Pons (tissue), 1 donor: ENCODE results near the gene LSP1.

Experiments used
- DNase-seq: peaks from one replicate; pipeline ENCODE4 v3.0.0-alpha.2; 2016; ENCODE audit warnings: low spot score

LSP1 gene

DNA sequence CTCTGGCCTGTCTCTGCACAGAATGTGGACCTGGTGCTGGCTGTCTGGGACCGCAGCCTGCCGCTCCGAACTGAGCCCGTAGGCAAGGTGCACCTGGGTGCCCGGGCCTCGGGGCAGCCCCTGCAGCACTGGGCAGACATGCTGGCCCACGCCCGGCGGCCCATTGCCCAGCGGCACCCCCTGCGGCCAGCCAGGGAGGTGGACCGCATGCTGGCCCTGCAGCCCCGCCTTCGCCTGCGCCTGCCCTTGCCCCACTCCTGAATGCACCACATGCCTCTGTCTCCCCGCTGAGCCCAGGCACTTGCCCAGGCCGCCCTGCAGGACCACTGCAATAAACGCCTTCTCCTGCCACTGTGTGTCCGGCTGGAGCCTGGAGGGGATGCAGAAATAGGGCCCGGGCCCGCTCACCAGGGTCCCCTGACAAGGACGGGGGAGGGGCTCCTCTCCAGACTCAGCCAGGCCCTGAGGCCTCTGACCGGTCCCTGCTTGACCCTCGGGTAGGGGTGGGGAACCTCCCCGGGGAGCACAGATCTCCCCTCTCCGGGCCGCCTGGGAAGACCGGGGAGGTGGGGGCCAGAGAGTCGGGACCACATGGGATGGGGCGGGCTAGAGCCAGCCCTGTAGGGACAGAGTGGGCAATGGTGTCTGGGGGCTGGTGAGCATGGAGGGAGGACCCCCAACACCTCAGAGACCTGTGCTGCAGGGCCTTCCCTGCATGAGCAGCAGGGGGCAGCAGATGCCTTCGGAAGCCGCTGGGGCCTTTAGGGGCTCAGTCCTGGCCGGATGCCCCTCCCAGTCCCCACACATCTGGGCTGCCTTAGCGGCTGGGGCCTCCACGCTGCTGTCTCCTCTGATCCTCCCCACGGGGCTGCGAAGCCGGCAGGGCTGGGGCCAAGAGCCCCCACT, 15.5 kb upstream of the LSP1 start:
- no peak for DNase-seq

DNA sequence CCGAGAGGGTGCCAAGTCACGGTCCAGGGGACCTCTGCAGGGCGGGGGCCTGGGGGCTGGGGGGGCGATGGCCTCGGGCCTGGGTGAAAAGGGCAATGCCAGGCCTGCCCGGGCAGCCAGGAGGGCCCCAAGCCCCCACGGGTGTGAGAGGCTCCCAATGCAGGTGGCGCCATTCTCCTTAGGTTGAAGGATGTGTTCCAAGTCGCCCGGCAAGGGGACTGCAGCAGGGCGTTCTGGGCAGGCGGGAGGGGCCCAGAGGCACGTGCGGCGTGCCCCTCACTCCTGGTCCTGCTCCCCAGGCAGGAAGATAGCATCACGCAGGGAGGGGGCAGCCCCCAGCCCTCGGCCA, 14.8 kb upstream of the LSP1 start:
- DNase-seq: no peak

DNA sequence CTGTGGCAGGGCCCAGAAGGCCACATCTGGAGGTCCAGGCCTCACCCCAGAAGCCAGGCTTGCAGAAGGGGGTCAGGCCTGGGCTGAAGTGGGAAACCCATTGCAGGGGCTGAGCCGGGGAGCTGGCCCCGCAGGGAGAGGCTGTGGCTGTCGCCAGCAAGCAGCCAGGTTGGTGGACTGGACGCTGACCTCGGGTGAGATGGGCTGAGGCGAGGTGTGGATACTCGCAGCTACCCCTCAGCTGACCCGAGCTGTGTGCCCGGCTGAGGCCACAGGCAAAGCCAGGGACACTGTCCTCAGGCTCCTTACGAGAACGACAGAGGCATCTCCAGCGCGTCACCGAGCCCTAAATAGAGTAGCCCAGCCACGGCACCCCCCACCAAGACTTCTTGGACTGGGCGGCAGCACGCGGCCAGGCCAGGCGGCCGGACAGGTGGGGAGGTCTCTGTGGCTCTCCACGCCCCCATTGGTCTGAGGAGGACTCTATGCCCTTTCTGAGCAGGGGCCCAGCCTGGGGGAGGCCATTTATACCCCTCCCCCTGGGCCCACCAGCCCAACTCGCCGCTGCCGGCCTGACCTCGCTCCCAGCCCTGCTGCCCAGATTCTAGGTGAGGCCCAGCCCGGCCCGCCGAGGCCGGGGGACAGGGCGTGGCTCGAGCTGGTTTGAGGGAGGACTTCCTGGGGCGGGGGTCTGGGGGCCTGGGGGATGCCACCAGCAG, 14.3 kb upstream of the LSP1 start, which contains the start of gene TNNI2:
TSS of gene TNNI2 (plus strand) at position 556 of the 719 bp plus-strand sequence. CDS start 716 bp downstream, outside the sequence.
- DNase-seq: no peak

DNA sequence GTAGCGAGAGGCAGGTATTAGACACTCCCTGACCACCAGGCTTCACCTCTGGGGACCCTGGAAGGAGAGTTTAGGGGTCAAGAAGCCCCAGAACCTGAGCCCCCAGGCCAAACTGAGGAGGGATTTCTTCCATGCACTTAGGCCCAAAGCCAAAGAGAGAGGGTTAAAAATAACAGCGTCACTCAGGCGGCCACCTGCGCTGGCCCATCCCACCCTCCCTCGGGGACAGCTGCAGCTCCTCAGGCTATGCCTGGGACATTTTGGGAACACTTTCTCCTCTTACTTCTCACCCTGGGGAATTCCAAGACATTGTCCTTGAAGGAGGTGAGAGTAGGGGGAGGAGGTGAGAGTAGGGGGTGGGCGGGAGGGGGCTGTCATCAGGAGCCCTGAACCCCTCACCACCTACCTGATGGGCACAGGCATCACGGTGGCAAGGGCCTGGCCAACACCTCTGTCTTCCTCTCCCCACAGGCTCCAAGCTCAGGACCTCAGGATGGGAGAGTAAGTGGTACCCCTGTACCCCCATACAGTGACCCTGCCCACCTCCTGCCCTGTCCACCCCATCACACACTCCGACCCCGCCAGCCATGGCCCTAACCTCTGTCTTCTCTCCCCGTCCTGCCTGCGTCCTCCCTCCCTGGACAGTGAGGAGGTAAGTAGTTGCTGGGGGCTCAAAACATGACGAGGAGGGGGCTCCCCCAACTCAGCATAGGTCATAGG, 13.5 kb upstream of the LSP1 start:
- DNase-seq: no peak

DNA sequence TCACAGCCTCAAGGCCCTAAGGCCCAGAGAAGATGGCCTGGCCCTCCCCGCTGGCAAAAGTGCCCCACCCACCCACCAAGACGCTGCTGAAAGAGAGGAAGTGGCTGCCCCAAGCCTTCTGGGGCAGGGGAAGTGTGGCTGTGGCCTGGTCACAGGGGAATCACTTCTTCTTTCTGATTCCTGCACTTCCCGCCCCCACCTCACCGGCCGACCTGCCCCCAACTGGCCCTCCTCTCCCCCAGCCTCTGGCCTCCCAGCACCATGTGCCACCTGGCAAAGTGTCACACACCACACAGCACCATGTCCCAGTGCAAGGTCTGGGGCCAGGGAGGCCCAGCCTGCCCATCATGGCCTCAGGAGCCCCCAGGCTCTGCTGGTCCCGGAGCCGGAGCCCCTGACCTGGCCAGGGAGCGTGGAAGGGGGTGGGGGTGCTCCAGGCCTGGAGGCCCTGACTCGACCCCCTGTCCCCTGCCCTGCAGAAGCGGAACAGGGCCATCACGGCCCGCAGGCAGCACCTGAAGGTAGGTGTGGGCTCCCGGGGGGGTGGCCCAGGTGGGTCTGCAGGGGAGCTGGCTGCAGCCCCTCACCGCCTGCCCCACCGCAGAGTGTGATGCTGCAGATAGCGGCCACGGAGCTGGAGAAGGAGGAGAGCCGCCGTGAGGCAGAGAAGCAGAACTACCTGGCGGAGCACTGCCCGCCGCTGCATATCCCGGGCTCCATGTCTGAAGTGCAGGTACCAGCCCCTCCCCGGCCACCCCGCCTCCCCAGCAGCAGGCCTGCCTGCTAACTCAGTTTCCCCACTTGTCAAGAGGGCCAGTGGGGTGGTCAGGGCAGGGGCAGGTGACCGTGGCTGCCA, 12.7 kb upstream of the LSP1 start:
- peak; percentile 52 for DNase-seq

DNA sequence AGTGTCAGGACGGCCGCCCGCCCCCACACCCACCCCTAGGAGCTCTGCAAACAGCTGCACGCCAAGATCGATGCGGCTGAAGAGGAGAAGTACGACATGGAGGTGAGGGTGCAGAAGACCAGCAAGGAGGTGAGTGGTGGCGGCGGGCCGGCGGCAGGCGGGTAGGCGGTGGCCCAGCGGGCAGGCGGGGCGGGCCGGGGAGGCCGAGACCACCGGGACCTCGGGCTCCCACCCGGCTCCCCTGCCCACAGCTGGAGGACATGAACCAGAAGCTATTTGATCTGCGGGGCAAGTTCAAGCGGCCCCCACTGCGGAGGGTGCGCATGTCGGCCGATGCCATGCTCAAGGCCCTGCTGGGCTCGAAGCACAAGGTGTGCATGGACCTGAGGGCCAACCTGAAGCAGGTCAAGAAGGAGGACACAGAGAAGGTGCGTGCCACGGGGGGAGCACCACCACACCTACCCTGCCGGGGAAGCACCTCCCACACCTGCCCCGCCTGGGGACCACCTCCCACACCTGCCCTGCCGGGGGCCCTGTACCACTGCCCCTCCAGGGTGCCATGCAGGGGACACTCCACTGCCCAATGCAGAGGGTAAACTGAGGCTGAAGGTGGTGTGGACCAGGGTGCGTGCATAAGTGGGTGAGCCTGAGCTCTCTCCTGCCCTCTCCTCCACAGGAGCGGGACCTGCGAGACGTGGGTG, 12.0 kb upstream of the LSP1 start:
- DNase-seq: no peak

DNA sequence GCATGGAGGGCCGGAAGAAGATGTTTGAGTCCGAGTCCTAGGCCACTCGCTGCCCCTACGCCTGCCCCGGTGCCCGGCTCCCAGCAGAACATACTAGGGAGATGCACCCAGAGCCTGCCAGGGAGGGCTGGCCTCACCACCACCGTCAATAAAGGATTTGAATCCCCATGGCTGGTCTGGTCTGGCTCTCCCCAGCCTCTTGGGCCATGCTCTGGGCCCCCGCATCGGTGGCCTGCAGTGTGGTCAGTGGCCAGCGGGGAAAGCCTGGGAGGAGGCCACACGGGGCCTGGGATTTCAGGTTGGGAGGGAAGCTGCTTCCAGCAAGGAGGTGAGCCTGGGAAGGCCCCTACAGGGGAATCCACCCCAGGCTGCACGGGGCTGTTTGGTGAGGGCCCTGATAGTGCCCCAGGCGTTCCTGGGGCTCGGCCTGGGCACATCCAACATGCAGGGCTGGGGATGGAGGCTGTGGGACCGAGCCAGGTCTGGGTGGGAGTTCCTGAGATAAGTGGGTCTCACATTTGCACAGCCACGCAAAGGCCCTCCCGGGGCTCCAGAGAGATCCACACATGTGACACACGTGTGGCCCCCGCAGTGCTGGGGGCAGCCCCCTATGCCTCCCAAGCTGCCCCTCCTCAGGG, 11.3 kb upstream of the LSP1 start:
- no peak for DNase-seq

DNA sequence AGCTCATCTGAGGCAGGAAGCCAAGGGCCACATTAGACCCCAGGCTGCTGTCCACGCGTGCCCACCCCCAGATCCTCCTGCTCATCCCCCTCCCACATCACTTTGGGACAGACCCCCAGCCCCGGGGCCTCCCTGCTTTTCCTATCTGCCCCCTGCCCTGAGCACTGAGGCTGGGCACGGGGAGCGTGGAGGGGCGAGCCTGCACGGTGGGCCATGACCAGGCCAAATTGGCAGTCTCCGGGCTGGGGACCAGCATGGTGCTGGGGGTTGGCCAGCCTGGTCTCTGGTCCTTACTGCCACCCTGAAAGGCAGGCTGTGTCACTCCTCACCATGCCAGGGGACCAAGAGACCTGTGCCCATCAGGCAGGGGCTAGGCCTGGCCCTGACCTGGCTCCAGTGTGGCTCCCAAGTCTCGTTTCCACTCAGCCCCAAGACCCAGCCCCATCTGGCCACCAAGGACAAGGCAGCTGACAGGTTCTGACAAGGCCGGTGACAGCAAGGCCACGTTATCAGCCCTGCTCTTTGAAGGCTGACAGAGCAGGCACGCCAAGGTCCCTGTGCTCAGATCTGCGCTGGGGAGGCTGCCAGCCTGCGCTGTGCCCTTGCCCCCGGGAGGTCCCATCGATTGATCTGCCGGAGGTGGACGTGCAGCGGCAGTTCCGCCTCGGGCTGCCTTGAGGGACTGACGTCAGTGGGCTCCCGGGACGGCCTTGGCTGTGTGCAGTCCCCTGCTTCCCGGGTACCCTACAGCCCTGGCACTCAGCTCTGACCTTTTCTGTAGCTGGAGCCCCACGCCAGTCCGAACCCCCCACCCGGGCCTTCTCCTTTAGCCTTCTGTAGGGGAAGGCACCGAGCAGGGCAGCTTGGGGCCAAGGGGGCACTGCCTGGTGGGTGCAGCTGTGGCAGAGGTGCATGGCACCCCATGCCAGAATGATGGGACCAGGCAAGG, 10.5 kb upstream of the LSP1 start:
- no peak for DNase-seq

DNA sequence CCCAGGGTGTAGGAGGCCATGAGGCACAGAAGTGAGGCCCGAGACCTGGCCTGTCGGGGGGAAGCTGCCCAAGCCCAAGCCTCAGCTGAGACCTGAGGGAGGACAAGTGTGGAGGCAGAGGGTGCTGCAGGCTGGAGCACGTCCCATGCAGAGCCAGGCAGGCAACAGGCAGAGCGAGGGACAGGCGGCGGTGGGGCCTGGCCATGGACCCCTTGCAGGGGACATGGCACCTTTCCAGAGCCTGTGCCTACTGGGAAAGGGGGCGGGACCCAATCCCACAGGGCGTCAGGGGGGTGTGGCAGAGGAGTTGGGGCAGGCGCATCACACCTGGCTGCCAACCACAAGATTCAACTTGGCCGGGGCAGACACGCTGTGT, 9.8 kb upstream of the LSP1 start:
- DNase-seq: no peak

DNA sequence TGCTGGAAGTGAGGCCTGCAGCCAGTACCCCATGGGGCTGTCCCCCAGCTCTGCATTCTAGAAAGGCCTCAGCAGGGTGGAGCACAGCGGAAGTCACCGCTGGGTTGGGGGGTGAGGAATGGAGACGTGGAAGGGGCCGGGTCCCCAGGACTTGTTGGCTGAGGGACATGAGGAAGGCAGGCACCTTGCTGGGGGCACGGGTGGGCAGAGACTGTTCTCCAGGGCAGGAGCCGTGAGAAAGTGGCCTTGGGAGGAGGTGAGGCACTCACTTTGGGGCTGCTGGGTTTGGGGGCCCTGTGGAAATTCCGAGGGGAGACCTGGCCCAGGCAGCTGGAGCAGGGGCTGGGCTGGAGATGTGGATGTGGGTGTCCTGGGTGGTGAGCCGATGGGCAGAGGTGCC, 9.1 kb upstream of the LSP1 start:
- DNase-seq: no peak

DNA sequence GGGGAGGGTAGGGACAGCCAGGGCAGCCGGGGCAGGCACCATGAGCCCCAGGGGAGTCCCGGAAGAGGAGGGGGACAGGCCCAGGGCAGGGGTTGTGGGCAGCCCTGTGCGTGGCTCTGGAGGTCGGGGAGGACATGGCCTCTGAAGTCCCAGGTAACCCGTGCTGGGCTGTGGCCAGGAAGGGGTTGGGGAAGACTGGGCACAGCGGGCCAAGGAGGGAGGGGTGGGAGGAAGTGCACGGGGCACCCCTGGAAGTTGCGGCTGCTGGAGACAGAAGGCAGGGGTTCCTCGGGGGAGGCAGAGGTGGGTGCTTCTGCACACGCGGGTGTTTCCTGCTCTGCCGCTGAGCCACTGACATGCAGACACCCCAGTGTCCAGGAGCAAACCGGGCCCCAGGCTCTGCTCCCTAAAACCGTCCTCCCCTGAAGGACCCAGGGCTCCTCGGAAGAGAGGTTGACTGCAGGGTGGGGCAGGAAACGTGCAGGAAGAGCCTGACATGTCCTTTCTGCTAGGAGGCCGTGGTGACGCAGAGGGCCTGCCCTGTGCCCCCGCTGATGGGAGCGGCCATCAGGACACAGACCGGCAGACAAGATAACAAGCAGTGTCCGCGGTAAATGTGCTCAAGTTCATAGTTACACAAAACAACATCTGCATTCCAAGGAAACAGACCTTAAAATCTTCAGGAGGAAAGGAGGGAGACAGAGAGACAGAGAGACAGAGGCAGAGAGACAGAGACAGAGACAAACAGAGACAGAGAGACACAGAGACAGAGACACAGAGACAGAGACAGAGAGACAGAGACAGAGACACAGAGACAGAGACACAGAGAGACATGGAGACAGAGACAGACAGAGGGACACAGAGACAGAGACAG, 8.4 kb upstream of the LSP1 start:
- no peak for DNase-seq

DNA sequence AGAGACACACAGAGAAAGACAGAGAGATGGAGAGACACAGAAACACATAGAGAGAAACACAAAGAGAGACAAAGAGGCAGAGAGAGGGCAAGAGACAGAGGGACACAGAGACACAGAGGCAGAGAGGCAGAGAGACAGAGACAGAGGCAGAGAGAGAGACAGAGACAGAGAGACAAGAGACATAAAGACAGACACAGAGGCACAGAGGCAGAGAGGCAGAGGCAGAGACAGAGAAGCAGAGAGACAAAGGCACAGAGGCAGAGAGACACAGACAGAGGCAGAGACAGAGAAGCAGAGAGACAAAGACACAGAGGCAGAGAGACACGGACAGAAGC, 7.8 kb upstream of the LSP1 start:
- no peak for DNase-seq

DNA sequence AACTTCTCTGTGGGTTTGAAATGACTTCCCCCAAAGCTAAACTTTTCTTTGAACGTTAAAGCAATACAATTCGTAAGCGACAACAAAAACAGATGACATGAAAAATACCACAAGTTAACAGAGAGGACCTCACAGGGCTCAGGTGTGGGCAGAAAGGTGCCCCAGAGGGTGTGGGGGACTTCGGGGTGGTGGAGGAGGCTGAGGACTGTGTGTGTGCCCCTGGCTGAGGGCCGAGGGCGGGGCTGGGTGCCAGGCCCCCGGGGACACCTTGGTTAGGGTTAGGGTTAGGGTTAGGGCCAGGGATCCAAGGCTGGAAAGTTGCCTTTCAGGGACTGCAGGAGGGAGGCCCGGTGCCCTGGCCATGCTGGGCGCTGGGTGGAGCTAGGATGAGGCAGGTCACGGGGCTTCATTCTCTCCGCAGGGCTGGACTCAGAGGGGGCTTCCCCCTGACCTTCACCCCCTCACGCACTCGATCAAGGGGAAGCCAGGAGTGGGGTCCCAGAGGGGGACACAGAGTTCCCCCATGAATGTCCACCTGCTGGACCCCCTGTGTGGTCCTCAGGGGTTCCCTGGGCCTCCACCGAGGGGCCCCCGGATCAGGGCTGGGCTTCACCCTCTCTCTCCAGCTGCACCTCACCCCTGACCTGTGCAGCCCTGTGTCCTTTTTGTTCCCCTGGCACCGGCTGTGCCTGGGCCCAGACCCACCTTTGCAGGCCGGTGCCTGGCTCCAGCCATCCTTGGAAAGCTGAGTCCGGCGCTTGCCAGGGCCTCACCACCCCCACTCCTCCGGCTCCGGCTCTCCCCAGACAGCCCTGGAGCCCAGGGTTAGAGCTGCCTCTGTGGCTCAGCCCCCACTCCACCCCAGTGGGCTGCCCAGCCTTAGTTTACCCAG, 7.1 kb upstream of the LSP1 start:
- DNase-seq: no peak

DNA sequence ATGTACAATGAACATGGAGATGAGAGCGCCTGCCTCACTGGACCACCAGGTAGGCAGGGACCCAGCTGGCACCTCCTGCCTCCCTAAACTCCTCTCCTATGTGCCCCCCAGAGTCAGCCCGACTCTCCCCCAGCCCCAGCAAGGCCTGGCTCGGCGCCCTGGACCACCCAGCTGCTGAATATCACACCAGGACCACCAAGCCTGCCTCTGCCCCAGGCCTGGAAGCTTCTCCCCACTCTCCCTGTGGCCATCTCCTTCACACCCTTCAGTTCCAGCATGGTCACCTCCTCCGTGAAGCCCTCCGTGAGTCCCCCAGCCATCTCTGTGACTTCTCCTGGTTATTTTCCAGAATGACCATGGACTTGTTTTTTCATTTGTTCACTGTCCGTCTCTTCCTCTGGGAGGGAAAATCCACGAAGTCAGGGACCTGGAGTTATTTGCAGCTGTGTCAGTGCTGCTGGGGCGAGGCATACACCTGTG, 6.4 kb upstream of the LSP1 start:
- DNase-seq: no peak

DNA sequence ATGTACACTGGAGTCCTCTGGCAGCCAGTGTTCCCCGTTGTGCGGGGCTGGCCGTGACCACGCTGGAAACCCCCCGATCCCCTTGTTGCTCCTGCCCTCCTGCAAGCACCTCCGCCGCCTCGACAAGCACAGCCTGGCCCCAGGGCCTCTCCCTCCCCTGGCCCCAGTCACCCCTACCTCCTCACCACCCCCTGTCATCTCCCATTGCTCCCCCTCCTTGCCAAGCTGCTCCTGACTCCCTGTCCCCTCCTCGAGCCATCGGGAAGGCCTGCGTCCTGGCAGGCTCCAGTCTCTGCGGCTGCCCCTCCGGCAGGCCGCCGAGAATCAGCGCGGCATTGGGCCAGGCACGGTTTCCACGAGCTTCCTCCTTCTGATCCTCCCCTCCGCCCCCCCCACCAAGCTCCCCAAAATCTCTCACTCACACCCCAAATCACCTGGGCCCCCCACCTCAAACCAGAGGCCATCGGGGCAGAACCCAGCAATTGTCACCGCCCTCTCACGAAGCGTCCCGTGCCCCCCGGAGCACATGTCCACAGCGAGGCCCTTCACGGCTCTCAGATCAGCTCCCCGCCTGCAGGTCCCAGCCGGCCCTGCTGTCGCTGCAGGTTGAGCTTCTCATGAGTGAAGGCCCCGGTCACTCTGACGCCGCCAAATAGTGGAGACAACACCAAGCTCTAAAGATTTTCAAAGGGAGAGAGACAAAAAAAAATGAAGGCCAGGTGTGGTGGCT, 5.7 kb upstream of the LSP1 start:
- DNase-seq: no peak

DNA sequence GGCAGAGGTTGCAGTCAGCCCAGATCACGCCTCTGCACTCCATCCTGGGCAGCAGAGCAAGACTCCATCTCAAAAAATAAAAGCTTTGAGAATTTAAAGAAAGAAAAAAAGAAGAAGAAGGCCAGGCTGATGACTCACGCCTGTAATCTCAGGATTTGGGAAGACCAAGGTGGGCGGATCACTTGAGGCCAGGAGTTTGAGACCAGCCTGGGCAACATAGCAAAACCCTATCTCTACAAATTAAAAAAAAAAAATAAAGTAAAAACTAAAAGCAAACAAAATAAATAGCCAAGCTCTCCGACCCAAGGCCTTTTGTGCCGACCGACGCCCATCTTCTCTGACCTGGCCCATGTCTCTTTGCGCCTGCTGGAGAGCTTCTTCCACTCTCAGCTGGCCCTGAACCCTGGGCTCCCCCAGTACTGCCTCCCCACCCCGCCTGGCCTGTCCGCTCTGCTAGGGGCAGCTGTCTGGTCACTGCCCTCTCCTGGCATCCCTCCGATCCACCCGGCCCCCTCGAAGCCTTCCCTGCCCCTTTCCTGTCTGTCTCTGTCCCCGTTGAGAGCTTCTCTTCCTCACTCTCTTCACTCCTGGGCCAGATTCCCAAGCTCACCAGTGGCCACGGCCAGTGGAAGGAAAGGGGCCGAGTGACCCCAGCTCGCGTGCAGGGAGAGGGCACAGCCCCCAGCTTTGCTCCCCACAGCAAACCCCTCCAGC, 4.8 kb upstream of the LSP1 start:
- DNase-seq: no peak
